ENCODE measurements around the gene MAP1S. TPM values are rescaled to one million over a fixed set of nuclear protein-coding genes. Genes with fewer than 3 reads are reported as not detected.
A peak's percentile ranks its signal among the peaks of the same experiment; 100 is the strongest.
"Not testable (repeated sequence)": the region's sequence is repeated elsewhere in the genome, so short reads cannot be mapped to it uniquely, and the experiment has no call there.

The MAP1S gene
- total RNA-seq, 1 experiment from 2014 or later: 47.1 TPM

DNA sequence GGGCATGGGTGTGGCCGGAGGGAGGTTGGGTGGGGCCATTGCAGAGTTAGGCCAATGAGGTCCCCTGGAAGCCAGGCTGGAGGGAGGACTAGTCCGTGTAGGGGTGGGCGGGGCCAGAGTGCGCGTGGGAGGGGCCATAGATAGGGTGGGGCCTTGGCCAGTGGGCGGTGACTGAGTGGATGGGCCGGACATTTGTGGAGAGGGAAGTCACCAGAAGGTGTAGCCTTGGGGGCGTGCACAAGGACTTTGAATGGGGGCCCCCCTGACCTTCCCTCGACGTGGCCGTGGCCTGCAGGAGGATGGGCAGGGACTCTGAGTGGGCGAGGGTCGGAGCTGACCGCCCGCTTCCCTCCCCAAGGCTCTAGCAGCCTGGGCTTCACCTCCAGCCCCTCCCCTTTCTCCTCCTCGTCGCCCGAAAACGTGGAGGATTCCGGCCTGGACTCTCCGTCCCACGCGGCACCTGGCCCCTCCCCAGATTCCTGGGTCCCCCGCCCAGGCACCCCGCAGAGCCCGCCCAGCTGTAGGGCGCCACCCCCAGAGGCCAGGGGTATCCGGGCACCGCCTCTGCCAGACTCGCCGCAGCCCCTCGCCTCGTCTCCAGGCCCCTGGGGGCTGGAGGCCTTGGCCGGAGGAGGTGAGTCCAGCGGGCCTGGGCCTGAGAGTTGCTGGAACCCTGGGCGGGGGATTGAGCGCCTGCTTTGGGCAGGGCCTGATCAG is 59.1 kb downstream of the MAP1S start:
- ChIA-PET CTCF (no interaction called here), POLR2A (interaction anchor here (1.0 kb wide), 1 partner anchor 81 kb away, joined by 4 read pairs; no protein-coding TSS in a partner anchor)
- Mint-ChIP-seq H3K4me1 (ENCODE audit: insufficient read depth, unreplicated experiment) (peaks cover 13% of the 10 kb centered on the region), H3K27ac (ENCODE audit: low read depth, unreplicated experiment) (no peak overlapping the region), H3K27me3 (ENCODE audit: insufficient read depth, unreplicated experiment) (no peaks in the 10 kb centered on the region), H3K9me3 (ENCODE audit: unreplicated experiment) (no peaks in the 10 kb centered on the region), H3K4me3 (ENCODE audit: unreplicated experiment) (peak overlapping the region; percentile 23), H3K36me3 (ENCODE audit: insufficient read depth, unreplicated experiment) (no peaks in the 10 kb centered on the region)
- intact Hi-C loops (cut with micrococcal nuclease): no loop called here
- TF ChIP-seq, protein P1, sequence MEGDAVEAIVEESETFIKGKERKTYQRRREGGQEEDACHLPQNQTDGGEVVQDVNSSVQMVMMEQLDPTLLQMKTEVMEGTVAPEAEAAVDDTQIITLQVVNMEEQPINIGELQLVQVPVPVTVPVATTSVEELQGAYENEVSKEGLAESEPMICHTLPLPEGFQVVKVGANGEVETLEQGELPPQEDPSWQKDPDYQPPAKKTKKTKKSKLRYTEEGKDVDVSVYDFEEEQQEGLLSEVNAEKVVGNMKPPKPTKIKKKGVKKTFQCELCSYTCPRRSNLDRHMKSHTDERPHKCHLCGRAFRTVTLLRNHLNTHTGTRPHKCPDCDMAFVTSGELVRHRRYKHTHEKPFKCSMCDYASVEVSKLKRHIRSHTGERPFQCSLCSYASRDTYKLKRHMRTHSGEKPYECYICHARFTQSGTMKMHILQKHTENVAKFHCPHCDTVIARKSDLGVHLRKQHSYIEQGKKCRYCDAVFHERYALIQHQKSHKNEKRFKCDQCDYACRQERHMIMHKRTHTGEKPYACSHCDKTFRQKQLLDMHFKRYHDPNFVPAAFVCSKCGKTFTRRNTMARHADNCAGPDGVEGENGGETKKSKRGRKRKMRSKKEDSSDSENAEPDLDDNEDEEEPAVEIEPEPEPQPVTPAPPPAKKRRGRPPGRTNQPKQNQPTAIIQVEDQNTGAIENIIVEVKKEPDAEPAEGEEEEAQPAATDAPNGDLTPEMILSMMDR (IDR thresholded peaks at IDR 0.05; ENCODE audit: unreplicated experiment): no peak
- DNase-seq (ENCODE audit: unreplicated experiment): peak; percentile 83
- BruUV-seq (replicated peaks): no TSS peak

DNA sequence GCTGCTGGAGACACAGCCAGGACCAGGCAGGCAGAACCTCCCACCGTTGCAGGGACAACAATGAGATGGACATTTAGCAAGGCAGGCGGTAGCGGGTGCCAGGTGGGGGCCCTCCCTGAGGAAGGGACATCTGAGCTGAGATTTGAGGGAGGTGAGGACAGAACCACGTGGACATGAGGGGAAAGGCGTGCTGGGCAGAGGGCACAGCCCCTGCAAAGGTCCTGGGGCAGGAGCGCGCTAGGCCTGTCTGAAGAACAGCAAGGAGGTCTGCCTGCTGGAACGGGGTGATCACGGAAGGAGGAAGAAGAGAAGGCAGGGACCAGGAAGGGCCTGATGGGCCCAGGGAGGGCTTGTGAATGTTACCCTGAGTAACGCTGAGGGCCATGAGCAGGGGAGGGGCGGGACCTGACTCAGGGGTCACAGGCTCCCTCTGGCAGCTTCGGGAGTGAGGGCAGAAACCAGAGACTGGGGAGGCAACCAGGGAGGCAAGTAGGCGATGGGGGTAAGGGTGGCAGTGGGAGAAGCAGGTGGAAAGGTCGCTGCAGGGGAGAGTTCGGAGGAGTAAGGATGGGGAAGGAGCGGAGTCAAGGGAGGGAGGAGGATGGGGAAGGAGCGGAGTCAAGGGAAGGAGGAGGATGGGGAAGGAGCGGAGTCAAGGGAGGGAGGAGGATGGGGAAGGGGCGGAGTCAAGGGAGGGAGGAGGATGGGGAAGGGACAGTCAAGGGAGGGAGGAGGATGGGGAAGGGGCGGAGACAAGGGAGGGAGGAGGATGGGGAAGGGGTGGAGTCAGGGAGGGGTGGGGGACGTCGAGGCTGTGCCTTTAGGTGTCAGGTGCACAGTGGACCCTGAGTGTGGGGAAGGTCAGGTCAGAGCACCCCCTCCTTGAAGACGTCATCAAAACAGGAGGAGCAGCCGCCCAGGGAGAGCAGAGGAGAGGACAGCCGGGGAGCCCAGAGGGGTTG is 60.0 kb downstream of the MAP1S start:
- TF ChIP-seq, protein P1 (IDR thresholded peaks at IDR 0.05; ENCODE audit: unreplicated experiment): no peak
- H3K27ac Mint-ChIP-seq (ENCODE audit: low read depth, unreplicated experiment): no peak overlapping the region
- BruUV-seq (replicated peaks): no TSS peak
- ChIA-PET POLR2A (interaction anchor here (1.0 kb wide), 1 partner anchor 80 kb away, joined by 4 read pairs; no protein-coding TSS in a partner anchor), CTCF (interaction anchor here (0.6 kb wide), 1 partner anchor 176 kb away, joined by 6 read pairs; no protein-coding TSS in a partner anchor)
- no peaks in the 10 kb centered on the region for H3K36me3 Mint-ChIP-seq (ENCODE audit: insufficient read depth, unreplicated experiment)
- DNase-seq (ENCODE audit: unreplicated experiment): peak; percentile 79
- no peak overlapping the region for H3K4me3 Mint-ChIP-seq (ENCODE audit: unreplicated experiment)
- no peaks in the 10 kb centered on the region for H3K27me3 Mint-ChIP-seq (ENCODE audit: insufficient read depth, unreplicated experiment)
- H3K4me1 Mint-ChIP-seq (ENCODE audit: insufficient read depth, unreplicated experiment): peaks cover 13% of the 10 kb centered on the region
- H3K9me3 Mint-ChIP-seq (ENCODE audit: unreplicated experiment): no peaks in the 10 kb centered on the region
- intact Hi-C loops (cut with micrococcal nuclease): no loop called here

DNA sequence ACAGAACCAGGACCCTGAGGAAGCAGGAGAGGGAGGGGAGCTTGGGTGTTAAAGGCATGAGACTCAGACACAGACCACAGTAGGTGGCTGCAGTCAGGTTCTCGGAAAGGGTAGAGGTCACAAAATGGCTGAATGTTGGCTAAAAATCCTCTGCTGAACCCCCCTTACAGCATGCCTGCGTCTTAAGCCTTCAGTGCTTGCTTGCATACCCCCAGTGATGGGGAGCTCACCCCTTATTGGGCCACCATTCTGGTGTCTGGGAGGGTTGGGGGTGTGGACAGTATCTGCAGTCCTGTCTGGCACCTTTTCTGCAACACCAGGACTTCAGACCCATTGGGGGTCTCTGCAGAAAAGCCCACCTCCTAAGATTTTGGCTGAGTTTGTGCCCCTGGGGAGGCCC is 61.5 kb downstream of the MAP1S start:
- TF ChIP-seq, protein P1 (IDR thresholded peaks at IDR 0.05; ENCODE audit: unreplicated experiment): no peak
- no peak overlapping the region for H3K27ac Mint-ChIP-seq (ENCODE audit: low read depth, unreplicated experiment)
- H3K36me3 Mint-ChIP-seq (ENCODE audit: insufficient read depth, unreplicated experiment): no peaks in the 10 kb centered on the region
- H3K4me3 Mint-ChIP-seq (ENCODE audit: unreplicated experiment): no peak overlapping the region
- no peaks in the 10 kb centered on the region for H3K27me3 Mint-ChIP-seq (ENCODE audit: insufficient read depth, unreplicated experiment)
- no peak for DNase-seq (ENCODE audit: unreplicated experiment)
- BruUV-seq (replicated peaks): no TSS peak
- H3K4me1 Mint-ChIP-seq (ENCODE audit: insufficient read depth, unreplicated experiment): peaks cover 12% of the 10 kb centered on the region
- ChIA-PET POLR2A (no interaction called here), CTCF (interaction anchor here (1.2 kb wide), 1 partner anchor 11 kb away, joined by 3 read pairs; no protein-coding TSS in a partner anchor)
- intact Hi-C loops (cut with micrococcal nuclease): no loop called here
- H3K9me3 Mint-ChIP-seq (ENCODE audit: unreplicated experiment): no peaks in the 10 kb centered on the region

DNA sequence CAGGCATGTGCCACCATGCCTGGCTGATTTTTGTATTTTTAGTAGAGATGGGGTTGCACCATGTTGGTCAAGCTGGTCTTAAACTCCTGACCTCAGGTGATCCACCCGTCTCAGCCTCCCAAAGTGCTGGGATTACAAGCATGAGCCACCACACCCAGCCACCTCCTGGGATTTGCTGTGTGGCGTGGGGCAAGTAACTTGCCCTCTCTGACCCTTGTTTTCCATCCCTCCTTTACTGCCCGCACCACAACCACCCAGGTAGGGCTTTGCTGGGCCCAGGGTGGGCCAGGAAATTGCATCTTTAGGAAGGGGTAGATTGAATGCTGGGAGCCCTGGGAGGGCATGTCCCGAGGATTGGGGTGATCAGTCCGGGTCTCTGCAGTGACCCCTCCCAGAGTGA is 64.4 kb downstream of the MAP1S start:
- DNase-seq (ENCODE audit: unreplicated experiment); H3K27ac Mint-ChIP-seq (ENCODE audit: low read depth, unreplicated experiment); BruUV-seq (replicated peaks); H3K4me3 Mint-ChIP-seq (ENCODE audit: unreplicated experiment); H3K27me3 Mint-ChIP-seq (ENCODE audit: insufficient read depth, unreplicated experiment); POLR2A ChIA-PET; H3K9me3 Mint-ChIP-seq (ENCODE audit: unreplicated experiment); H3K36me3 Mint-ChIP-seq (ENCODE audit: insufficient read depth, unreplicated experiment): not testable (repeated sequence)
- CTCF ChIA-PET: interaction anchor here (0.6 to 3.3 kb wide), 14 partner anchors 8 to 288 kb away, joined by 3 to 23 read pairs (median 4); partner anchors contain the start of genes B3GNT3 and PGLS
- peaks cover 11% of the 10 kb centered on the region for H3K4me1 Mint-ChIP-seq (ENCODE audit: insufficient read depth, unreplicated experiment)
- intact Hi-C loops (cut with micrococcal nuclease): loop anchor here (1.0 kb wide), 1 partner anchor 72 kb away; no protein-coding TSS in a partner anchor

Other genes starting within 250 kb of the MAP1S start
- 3.4 and 5.0 TPM in 2 replicates for gene SLC27A1, start 249.0 kb upstream of the MAP1S start, total RNA-seq (2022)
- gene PGLS, start 207.8 kb upstream of the MAP1S start, total RNA-seq (2022): 115 and 143 TPM in 2 replicates
- gene COLGALT1, start 163.8 kb upstream of the MAP1S start, total RNA-seq (2022): 103 and 107 TPM in 2 replicates
- gene UNC13A, start 31.1 kb upstream of the MAP1S start, total RNA-seq (2022): 0.15 and 0.21 TPM in 2 replicates
- 0.10 and 0.23 TPM in 2 replicates for gene FCHO1, start 32.0 kb downstream of the MAP1S start, total RNA-seq (2022)
- gene B3GNT3, start 75.7 kb downstream of the MAP1S start, total RNA-seq (2022): 0.40 and 0.49 TPM in 2 replicates
- gene INSL3, start 102.0 kb downstream of the MAP1S start, total RNA-seq (2022): not detected in 2 replicates
- not detected in 2 replicates for gene JAK3, start 128.5 kb downstream of the MAP1S start, total RNA-seq (2022)
- gene RPL18A, start 140.4 kb downstream of the MAP1S start, total RNA-seq (2022): 3,250 and 3,372 TPM in 2 replicates
- not detected in 2 replicates for gene SLC5A5, start 152.5 kb downstream of the MAP1S start, total RNA-seq (2022)
- gene CCDC124, start 213.5 kb downstream of the MAP1S start, total RNA-seq (2022): 122 and 131 TPM in 2 replicates
- not detected in 2 replicates for gene KCNN1, start 247.6 kb downstream of the MAP1S start, total RNA-seq (2022)

Data from MCF 10A (cell line).